Spinal cord (tissue), 10 donors: Measurements from ENCODE around the gene GFOD2. TPM values are rescaled to one million over a fixed set of nuclear protein-coding genes. Genes with fewer than 3 reads are reported as not detected.
A peak's percentile ranks its signal among the peaks of the same experiment; 100 is the strongest.

Experiments
- DNase-seq, 6 donors: peaks; one replicate each; pipeline versions ENCODE4 v3.0.0 to v3.0.0-alpha.2; 2013 to 2015; ENCODE audit warnings: low spot score in 6 of 6, low read depth in 4 of 6
- H3K27ac ChIP-seq: one replicate; pipeline ENCODE4 v1.5.1; 2013; ENCODE audit warnings: low read depth, low read length, control low read depth
- H3K27me3 ChIP-seq: one replicate; pipeline ENCODE4 v1.6.1; 2013; ENCODE audit warnings: low read length; ENCODE audit not compliant: control insufficient read depth, insufficient read depth
- H3K36me3 ChIP-seq: one replicate; pipeline ENCODE4 v1.6.1; 2013; ENCODE audit warnings: low read length; ENCODE audit not compliant: control insufficient read depth, insufficient read depth
- H3K4me1 ChIP-seq: one replicate; pipeline ENCODE4 v1.6.1; 2013; ENCODE audit warnings: low read length; ENCODE audit not compliant: control insufficient read depth, insufficient read depth
- H3K4me3 ChIP-seq: one replicate; pipeline ENCODE4 v1.5.1; 2013; ENCODE audit warnings: low read depth, low read length, control low read depth
- H3K9me3 ChIP-seq: one replicate; pipeline ENCODE4 v1.6.1; 2013; ENCODE audit warnings: low read length; ENCODE audit not compliant: control insufficient read depth, insufficient read depth
- WGBS: methylation state at CpG from one replicate; pipeline ENCODE4 v1.1.5; 2013; ENCODE audit warnings: missing lambda C conversion rate; ENCODE audit not compliant: insufficient coverage; 5-methylcytosine and 5-hydroxymethylcytosine counted together
- polyA plus RNA-seq, 2 donors: library from polyadenylated mRNA; unstranded; fragments of 120-200 nt; gene quantifications; one replicate each; pipeline ENCODE4 v1.2.1, GENCODE V29; 2013; ENCODE audit not compliant: insufficient read length in 2 of 2
- total RNA-seq, 2 donors: library from RNA; depleted of rRNA in 1 of 2; stranded (reverse); fragments of 120-200 nt in 1 of 2; fragments of >200 nt in 1 of 2; gene quantifications; one replicate each; pipeline versions ENCODE4 v1.2.3 to v1.2.4, GENCODE V29; 2013 to 2014
- donor health status: healthy.

Gene GFOD2
- total and polyA plus RNA-seq, 4 donors, result 26.1 to 56.0 (median 37.4) TPM

GRCh38 chr16:67657017-67657608 is 62.0 kb downstream of the GFOD2 start:
- Histone ChIP-seq H3K27ac (no peak overlapping the region), H3K27me3 (peaks cover 23% of the 10 kb centered on the region), H3K9me3 (no peaks in the 10 kb centered on the region), H3K36me3 (peaks cover 56% of the 10 kb centered on the region), H3K4me1 (peaks cover 52% of the 10 kb centered on the region), H3K4me3 (no peak overlapping the region)
- no peak for DNase-seq
- WGBS, result 95% methylated on average over 10 of the region's 16 CpGs

GRCh38 chr16:67656344-67657016 is 62.6 kb downstream of the GFOD2 start:
- 79% methylated on average over 8 of the region's 9 CpGs for WGBS
- Histone ChIP-seq H3K4me3 (no peak overlapping the region), H3K36me3 (peaks cover 49% of the 10 kb centered on the region), H3K9me3 (no peaks in the 10 kb centered on the region), H3K27me3 (peaks cover 29% of the 10 kb centered on the region), H3K4me1 (peaks cover 46% of the 10 kb centered on the region), H3K27ac (no peak overlapping the region)
- DNase-seq, result no peak

GRCh38 chr16:67655363-67655762 is 63.8 kb downstream of the GFOD2 start:
- no peaks in the 10 kb centered on the region for H3K9me3 ChIP-seq
- DNase-seq, result no peak
- WGBS, result 58% methylated on average over 4 of the region's 4 CpGs
- H3K4me1 ChIP-seq, result peaks cover 37% of the 10 kb centered on the region
- H3K4me3 ChIP-seq, result no peak overlapping the region
- peaks cover 48% of the 10 kb centered on the region for H3K36me3 ChIP-seq
- peaks cover 40% of the 10 kb centered on the region for H3K27me3 ChIP-seq
- H3K27ac ChIP-seq, result no peak overlapping the region

GRCh38 chr16:67654403-67654911 is 64.7 kb downstream of the GFOD2 start:
- WGBS, result 58% methylated on average over 30 of the region's 30 CpGs
- no peak overlapping the region for H3K4me3 ChIP-seq
- H3K27ac ChIP-seq, result no peak overlapping the region
- H3K9me3 ChIP-seq, result no peaks in the 10 kb centered on the region
- peaks cover 49% of the 10 kb centered on the region for H3K27me3 ChIP-seq
- peaks cover 39% of the 10 kb centered on the region for H3K4me1 ChIP-seq
- no peak for DNase-seq
- H3K36me3 ChIP-seq, result peaks cover 46% of the 10 kb centered on the region

- Histone ChIP-seq H3K9me3 (no peaks in the 10 kb centered on the region), H3K4me3 (no peak overlapping the region), H3K27me3 (peaks cover 55% of the 10 kb centered on the region), H3K4me1 (peaks cover 38% of the 10 kb centered on the region), H3K36me3 (peaks cover 41% of the 10 kb centered on the region), H3K27ac (no peak overlapping the region)
- WGBS, result 29% methylated on average over 22 of the region's 25 CpGs
- DNase-seq, result no peak
Observed at GRCh38 chr16:67653789-67654402, 65.2 kb downstream of the GFOD2 start.

GRCh38 chr16:67653128-67653788 is 65.9 kb downstream of the GFOD2 start:
- peak overlapping the region; percentile 39 for H3K4me3 ChIP-seq
- H3K9me3 ChIP-seq, result no peaks in the 10 kb centered on the region

GRCh38 chr16:67652578-67653127 is 66.5 kb downstream of the GFOD2 start:
- H3K9me3 ChIP-seq, result no peaks in the 10 kb centered on the region
- H3K4me1 ChIP-seq, result peaks cover 45% of the 10 kb centered on the region
- no peak overlapping the region for H3K4me3 ChIP-seq
- H3K27me3 ChIP-seq, result peaks cover 67% of the 10 kb centered on the region
- H3K27ac ChIP-seq, result no peak overlapping the region
- DNase-seq, result peak in 2 of 6 donors; percentile 59 to 64
- 2% methylated on average over 53 of the region's 59 CpGs for WGBS
- peaks cover 29% of the 10 kb centered on the region for H3K36me3 ChIP-seq

More at GRCh38 chr16:67653128-67653788, 65.9 kb downstream of the GFOD2 start:
- H3K36me3 ChIP-seq, result peaks cover 35% of the 10 kb centered on the region
- no peak overlapping the region for H3K27ac ChIP-seq
- peaks cover 41% of the 10 kb centered on the region for H3K4me1 ChIP-seq
- H3K27me3 ChIP-seq, result peaks cover 61% of the 10 kb centered on the region
- under 1% methylated on average over 62 of the region's 68 CpGs for WGBS
- peak in 1 of 6 donors; percentile 55 for DNase-seq

- 65% methylated on average over 4 of the region's 4 CpGs for WGBS
- Histone ChIP-seq H3K4me1 (peaks cover 45% of the 10 kb centered on the region), H3K27ac (no peak overlapping the region), H3K36me3 (peaks cover 20% of the 10 kb centered on the region), H3K4me3 (no peak overlapping the region), H3K27me3 (peaks cover 74% of the 10 kb centered on the region), H3K9me3 (no peaks in the 10 kb centered on the region)
- no peak for DNase-seq
Observed at GRCh38 chr16:67651847-67652246, 67.3 kb downstream of the GFOD2 start.

- Histone ChIP-seq H3K27me3 (peaks cover 82% of the 10 kb centered on the region), H3K9me3 (no peaks in the 10 kb centered on the region), H3K27ac (no peak overlapping the region), H3K4me1 (peaks cover 45% of the 10 kb centered on the region), H3K36me3 (peaks cover 12% of the 10 kb centered on the region), H3K4me3 (no peak overlapping the region)
- no peak for DNase-seq
- whole genome bisulfite sequencing, result 94% methylated on average over 7 of the region's 7 CpGs
Observed at GRCh38 chr16:67651039-67651438, 68.1 kb downstream of the GFOD2 start.
